Stimulated activated naive CD8-positive, alpha-beta T cell treated with anti-CD3 and anti-CD28 coated beads, Interleukin-15, Interleukin-2, amounts not matched to agents 100 U/mL and 50 U/mL, for 24 hours (primary cell): ENCODE results near the gene TREM2.
A peak's percentile ranks its signal among the peaks of the same experiment; 100 is the strongest.

Experiments
- ATAC-seq: fragments of 150-1000 bp; cut with Tn5 transposase; one replicate; pipeline ENCODE4 v1.10.0; 2021
- DNase-seq: peaks from one replicate; pipeline ENCODE4 v3.0.0; 2021

TREM2 gene

GRCh38 chr6:41182069-41183034 is 19.4 kb upstream of the TREM2 start:
- peak; percentile 37 for DNase-seq
- ATAC-seq: peak; percentile 80

GRCh38 chr6:41181566-41181965 is 18.6 kb upstream of the TREM2 start:
- no peak for DNase-seq
- no peak for ATAC-seq

GRCh38 chr6:41179163-41179562 is 16.2 kb upstream of the TREM2 start:
- ATAC-seq (no peak), DNase-seq (no peak)

- ATAC-seq: no peak
- DNase-seq: no peak
Measured at GRCh38 chr6:41177695-41178094, 14.8 kb upstream of the TREM2 start.

- ATAC-seq: no peak
- no peak for DNase-seq
Measured at GRCh38 chr6:41177287-41177686, 14.4 kb upstream of the TREM2 start.

DNA sequence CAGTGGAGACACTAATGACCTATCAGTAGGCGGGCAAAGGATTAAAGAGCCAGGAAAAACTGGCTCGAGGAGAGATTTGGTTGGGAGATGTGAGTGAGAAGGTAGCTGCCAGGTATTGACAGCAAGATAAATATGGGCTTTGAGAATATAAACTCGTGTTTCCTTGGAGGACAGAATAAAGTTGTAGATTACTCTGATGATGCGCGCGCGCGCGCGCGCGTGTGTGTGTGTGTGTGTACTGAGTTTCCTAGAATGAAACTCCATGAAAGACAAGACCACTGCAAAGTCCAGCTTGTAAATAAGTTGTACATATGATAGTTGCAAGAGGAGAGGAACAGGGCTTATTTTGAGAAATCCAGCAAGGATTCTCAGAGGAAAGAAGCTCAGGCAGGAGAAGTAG is 13.3 kb upstream of the TREM2 start:
- no peak for DNase-seq
- no peak for ATAC-seq

- no peak for DNase-seq
Measured at GRCh38 chr6:41175084-41175483, 12.2 kb upstream of the TREM2 start.

GRCh38 chr6:41174610-41175009 is 11.7 kb upstream of the TREM2 start:
- ATAC-seq (no peak), DNase-seq (no peak)

More at GRCh38 chr6:41175084-41175483, 12.2 kb upstream of the TREM2 start:
- no peak for ATAC-seq

DNA sequence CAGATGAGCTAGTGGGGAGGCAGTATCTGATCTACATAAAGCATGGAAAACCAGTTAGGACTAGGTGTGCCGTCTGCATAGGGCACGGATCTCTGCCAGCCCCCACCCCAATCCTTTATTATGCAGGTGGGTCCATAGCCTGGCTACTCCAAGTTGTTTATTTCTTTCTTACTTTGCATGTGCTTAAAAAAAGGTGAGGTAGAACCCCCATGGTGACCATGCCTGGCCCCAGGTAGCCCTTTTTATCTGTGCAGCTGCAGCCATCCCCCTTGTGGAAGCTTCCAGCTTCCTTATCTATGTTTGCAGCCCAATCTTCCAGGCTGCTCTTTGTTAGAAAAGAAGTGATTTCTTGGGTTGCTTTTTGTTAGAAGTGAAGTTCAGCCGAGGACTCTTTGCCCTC is 9.0 kb upstream of the TREM2 start:
- DNase-seq (no peak), ATAC-seq (no peak)

DNA sequence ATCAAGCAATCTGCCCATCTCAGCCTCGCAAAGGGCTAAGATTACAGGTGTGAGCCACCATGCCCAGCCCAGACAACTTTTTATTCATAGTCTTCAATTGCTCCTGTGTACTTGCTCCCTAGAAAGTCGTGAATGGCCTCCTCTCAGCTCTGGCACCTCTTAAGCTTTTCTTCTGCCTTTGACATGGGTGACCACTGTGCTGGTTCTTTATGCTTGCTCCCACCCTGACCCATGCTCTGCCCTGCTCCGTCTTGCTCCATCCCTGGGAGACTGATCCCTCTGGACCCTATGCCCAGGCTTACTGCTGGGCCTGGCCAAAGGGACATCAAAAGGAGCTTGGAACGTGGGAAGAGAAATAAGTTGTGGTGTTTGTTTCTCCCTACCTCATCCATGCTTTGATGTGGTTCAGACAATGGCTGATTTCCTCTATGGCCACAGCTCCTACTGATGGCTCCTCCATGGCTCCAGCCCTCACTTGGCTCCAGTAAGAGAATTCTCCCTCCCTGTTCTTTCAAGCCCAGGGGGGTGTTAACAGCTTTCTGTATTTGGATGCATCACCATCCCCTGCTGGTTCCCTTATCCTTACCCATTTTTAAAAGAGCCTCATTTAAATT is 7.7 kb upstream of the TREM2 start:
- ATAC-seq (no peak), DNase-seq (no peak)

GRCh38 chr6:41167173-41167963 is 4.5 kb upstream of the TREM2 start:
- no peak for DNase-seq
- no peak for ATAC-seq

- DNase-seq: no peak
- no peak for ATAC-seq
Measured at GRCh38 chr6:41164551-41165120, 1.7 kb upstream of the TREM2 start.

- no peak for DNase-seq
- no peak for ATAC-seq
Measured at GRCh38 chr6:41163419-41163717, 452 bp upstream of the TREM2 start.

DNA sequence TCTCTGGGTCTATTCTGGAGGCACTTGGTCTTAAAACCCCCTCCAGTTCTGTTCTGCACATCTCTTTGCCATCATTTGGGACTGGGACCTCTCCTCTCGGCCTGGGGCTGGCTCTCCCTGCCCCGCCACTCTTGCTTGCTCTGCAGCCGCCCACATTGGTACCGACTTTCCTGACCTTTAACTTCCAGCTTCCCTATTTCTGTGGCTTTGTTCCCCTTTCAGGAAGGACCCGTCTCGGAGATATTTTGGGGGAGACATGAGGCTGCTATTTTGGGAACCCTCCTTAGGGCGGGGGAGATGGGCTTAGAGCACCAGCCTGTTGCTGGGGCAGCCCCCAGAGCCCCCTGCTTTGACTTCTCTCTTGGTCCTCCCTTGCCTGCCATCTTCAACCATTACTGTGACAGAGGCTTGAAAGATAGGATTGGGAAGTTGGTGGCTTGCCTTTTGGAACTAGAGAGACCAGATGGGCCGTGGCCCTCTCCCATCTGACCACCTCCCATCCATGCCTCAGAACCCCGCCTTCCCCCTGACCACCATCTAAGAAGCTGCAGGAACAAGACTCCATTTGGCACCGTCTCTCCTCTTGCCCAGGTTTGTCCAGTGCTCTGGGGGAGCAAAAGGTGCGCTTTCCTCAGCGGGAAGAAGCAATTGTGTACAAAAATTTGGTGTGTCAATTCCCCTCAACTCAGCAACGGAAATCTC is 914 bp downstream of the TREM2 start:
- no peak for ATAC-seq
- DNase-seq: no peak

GRCh38 chr6:41161380-41161779 is 1.5 kb downstream of the TREM2 start:
- DNase-seq (no peak), ATAC-seq (no peak)

GRCh38 chr6:41160933-41161332 is 2.0 kb downstream of the TREM2 start:
- no peak for DNase-seq
- ATAC-seq: no peak

- DNase-seq (no peak), ATAC-seq (no peak)
Measured at GRCh38 chr6:41159415-41160082, 3.4 kb downstream of the TREM2 start.

DNA sequence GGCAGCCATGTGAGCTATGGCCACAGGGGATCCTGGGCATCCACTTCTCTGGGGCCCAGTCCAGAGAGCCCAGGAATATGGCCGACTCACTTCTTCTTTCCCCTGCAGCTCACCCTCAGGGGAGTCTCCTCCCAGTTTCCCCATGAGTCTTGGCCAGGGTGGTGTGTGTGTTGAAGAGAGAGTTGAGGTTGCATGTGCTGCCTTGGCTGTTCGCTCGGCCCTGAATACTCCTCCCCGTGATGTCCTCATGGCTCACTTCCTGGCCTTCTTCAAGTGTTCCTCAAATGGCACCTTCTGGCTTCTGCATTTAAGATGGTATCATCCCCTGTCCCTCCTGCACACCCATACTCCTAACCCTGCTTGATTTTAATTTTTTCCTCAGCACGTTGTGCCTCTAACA is 5.6 kb downstream of the TREM2 start:
- DNase-seq (no peak), ATAC-seq (no peak)

DNA sequence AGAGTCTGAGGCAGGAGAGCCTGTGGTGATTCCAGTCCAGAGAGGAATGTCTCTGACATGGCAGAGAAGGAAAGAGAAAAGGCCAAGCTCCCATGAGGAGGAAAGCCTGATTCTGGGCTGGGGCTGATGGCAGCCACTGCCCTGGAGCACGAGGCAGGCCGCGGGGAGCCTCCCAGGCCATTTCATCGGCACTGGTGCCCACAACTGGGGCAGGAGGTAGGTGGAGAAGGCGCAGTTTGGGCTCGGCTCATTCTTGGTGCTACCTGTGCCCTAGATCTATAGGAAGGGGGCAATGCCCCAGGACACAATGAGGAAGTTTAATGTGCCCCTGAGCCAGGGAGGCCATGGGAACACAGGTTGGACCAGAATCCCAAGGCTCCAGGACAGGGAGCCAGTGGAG is 6.1 kb downstream of the TREM2 start:
- ATAC-seq (no peak), DNase-seq (no peak)

- no peak for ATAC-seq
- no peak for DNase-seq
Measured at GRCh38 chr6:41156001-41156400, 6.9 kb downstream of the TREM2 start.

DNA sequence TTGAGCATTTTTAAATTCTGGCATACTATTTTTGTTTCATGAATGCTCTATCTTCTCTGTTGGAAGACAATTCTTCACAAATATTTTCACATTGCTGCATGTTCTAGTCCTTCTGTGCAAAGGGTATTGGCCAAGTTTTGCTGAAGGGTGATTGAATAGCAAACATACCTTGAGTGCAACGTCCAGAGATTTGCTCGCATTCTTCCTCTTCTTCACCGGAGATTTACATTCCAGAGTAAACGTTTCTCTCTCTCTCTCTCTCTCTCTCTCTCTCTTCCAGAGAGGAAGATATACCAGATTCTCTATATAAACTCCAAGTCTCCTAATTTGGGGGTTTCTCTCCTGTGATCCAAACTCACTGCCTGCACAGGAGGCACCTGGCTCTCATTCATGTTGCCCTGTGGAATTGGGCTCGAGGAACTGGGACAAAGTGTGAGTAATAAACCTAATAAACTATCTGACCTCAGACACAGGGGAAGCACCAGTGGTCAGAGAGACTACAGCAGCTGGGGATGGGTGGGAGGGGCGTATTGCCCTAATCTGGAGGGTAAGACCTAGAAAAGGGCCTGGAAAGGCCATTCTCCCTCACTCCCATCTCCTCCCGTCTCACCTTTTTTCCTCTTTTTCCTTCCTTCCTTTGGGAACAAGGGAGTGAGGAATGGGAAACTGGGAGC is 7.6 kb downstream of the TREM2 start:
- DNase-seq (no peak), ATAC-seq (no peak)
